ENCODE results near the gene RNF40.

DNA sequence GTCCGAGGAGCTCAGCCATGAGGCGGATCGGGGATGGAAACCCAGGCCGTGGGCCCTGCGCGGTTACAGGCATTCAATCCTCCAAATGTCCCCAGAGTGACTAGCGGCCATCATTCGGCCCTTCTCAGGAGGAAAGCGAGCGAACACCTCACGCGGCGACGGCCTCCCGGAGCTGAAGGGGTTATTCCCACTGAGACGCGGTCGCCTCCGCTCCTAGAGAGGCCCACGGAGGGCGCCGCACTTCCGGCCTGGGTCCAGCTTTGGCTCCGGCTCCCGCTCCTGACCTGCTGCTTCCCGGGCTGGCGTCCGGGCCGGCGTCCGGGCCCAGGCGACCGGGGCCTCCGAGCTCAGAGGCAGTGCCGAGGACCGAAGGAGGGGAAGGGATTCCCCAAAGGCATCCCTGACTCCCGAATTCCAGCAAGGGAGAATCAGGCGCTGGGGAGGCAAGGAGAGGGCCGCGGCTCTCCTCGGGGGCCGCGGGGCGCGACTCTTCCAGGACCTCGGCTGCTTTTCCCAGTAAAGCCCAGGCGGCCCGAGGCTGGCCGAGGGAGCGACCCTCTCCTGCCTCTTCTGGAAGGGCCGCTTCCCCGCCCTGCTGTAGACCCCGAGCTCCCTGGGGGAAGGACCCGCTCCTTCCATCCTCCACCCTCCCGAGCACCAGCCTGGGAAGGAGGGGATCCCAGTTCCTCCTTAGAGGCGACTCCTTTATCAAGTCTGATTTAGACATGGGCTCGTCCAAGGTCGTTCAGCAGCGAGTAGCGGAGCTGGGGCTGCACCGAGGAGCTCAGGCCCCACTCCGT is 43.4 kb downstream of the RNF40 start:
- TF ChIP-seq, protein P1, sequence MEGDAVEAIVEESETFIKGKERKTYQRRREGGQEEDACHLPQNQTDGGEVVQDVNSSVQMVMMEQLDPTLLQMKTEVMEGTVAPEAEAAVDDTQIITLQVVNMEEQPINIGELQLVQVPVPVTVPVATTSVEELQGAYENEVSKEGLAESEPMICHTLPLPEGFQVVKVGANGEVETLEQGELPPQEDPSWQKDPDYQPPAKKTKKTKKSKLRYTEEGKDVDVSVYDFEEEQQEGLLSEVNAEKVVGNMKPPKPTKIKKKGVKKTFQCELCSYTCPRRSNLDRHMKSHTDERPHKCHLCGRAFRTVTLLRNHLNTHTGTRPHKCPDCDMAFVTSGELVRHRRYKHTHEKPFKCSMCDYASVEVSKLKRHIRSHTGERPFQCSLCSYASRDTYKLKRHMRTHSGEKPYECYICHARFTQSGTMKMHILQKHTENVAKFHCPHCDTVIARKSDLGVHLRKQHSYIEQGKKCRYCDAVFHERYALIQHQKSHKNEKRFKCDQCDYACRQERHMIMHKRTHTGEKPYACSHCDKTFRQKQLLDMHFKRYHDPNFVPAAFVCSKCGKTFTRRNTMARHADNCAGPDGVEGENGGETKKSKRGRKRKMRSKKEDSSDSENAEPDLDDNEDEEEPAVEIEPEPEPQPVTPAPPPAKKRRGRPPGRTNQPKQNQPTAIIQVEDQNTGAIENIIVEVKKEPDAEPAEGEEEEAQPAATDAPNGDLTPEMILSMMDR (IDR thresholded peaks at IDR 0.05): no peak
- peak; percentile 89 to 96 (median 96) for TF ChIP-seq POLR2AphosphoS5 (IDR thresholded peaks at IDR 0.05)
- no peak for TF ChIP-seq EP300 (IDR thresholded peaks at IDR 0.05; ENCODE audit: low read depth)

Measured in transverse colon (tissue), 4 donors.